CD4-positive, alpha-beta T cell (primary cell): Measurements from ENCODE around the gene SHPK. TPM values are rescaled to one million over a fixed set of nuclear protein-coding genes. Genes with fewer than 3 reads are reported as not detected.

Experiments used
- ATAC-seq: fragments of 200-7000 bp; cut with Tn5 transposase; one replicate; pipeline ENCODE4 v1.10.0; 2022; ENCODE audit warnings: mild to moderate bottlenecking; ENCODE audit not compliant: poor library complexity
- CTCF ChIA-PET: fragments of 350-600 bp; sonication (Branson Sonifier 250); formaldehyde crosslinking; loops from one replicate; lab custom pipeline; 2021; ENCODE audit warnings: antibody characterized with exemption, inconsistent platforms; lab: Charles Lee
- POLR2A ChIA-PET: fragments of 350-600 bp; sonication (Branson Sonifier 250); formaldehyde crosslinking; loops from one replicate; lab custom pipeline; 2021; ENCODE audit warnings: antibody characterized with exemption, inconsistent platforms; lab: Charles Lee
- DNase-seq, 14 experiments: peaks; one replicate each; pipeline ENCODE4 v3.0.0-alpha.2; 2013 to 2020; ENCODE audit warnings: mixed read lengths in 2 of 14
- H3K27ac ChIP-seq, 2 donors: one replicate each; pipeline versions ENCODE4 v1.5.1 to v1.7.0; 2013; ENCODE audit warnings: low read length in 2 of 2, low read depth in 1 of 2, mild to moderate bottlenecking in 1 of 2
- H3K27me3 ChIP-seq, 2 experiments: 1 replicate in 1 of 2; 2 replicates in 1 of 2; pipeline versions ENCODE4 v1.6.1 to v1.7.0; 2013; ENCODE audit warnings: low read length in 2 of 2, control low read depth in 1 of 2, mild to moderate bottlenecking in 1 of 2, moderate library complexity in 1 of 2; ENCODE audit not compliant: insufficient read depth in 2 of 2, control insufficient read depth in 1 of 2
- H3K36me3 ChIP-seq: one replicate; pipeline ENCODE4 v1.6.1; 2013; ENCODE audit warnings: low read length, control low read depth; ENCODE audit not compliant: insufficient read depth
- H3K4me1 ChIP-seq: one replicate; pipeline ENCODE4 v1.6.1; 2013; ENCODE audit warnings: low read length, control low read depth; ENCODE audit not compliant: insufficient read depth
- H3K4me3 ChIP-seq: one replicate; pipeline ENCODE4 v1.5.1; 2013; ENCODE audit warnings: mild to moderate bottlenecking, low read length, moderate library complexity
- H3K9me3 ChIP-seq, 2 experiments: 1 replicate in 1 of 2; 2 replicates in 1 of 2; pipeline versions ENCODE4 v1.6.1 to v1.7.0; 2013; ENCODE audit warnings: low read length in 2 of 2, mild to moderate bottlenecking in 2 of 2, control low read depth in 1 of 2, moderate library complexity in 1 of 2; ENCODE audit not compliant: control insufficient read depth in 1 of 2, insufficient read depth in 1 of 2
- H3K27ac Mint-ChIP-seq: one replicate; pipeline ENCODE4 v1.8.0; 2020; ENCODE audit warnings: mixed read lengths
- H3K27me3 Mint-ChIP-seq: one replicate; pipeline ENCODE4 v1.8.0; 2021; ENCODE audit warnings: mixed read lengths
- H3K36me3 Mint-ChIP-seq: one replicate; pipeline ENCODE4 v1.8.0; 2021; ENCODE audit warnings: low read depth, mixed read lengths
- H3K4me1 Mint-ChIP-seq: one replicate; pipeline ENCODE4 v1.8.0; 2021; ENCODE audit warnings: low read depth, mixed read lengths
- H3K4me3 Mint-ChIP-seq: one replicate; pipeline ENCODE4 v1.8.0; 2020; ENCODE audit warnings: mild to moderate bottlenecking, mixed read lengths
- H3K9me3 Mint-ChIP-seq: one replicate; pipeline ENCODE4 v1.8.0; 2020; ENCODE audit warnings: mixed read lengths
- CTCF ChIP-seq: fragments of 200-600 bp; IDR thresholded peaks from one replicate; pipeline ENCODE4 v1.8.0; 2022; ENCODE audit warnings: antibody characterized with exemption, mild to moderate bottlenecking
- intact Hi-C, 2 experiments: fragments of 100-400 bp; cut with DNase I in 1 of 2; cut with micrococcal nuclease in 1 of 2; formaldehyde crosslinking; loops; one replicate each; pipeline versions ENCODE4 v1.15.1 to v1.9.0; 2023 to 2025; cut with DNase I, micrococcal nuclease
- total RNA-seq, 174 experiments: library from RNA in 2 of 174; stranded (reverse) in 2 of 174; gene quantifications; one replicate each; pipeline ENCODE4 v1.2.3 and lab custom pipeline; 2021 to 2026

The SHPK gene
- total RNA-seq, 2 experiments from 2014 or later, result 3.4 TPM

- Mint-ChIP-seq H3K4me3 (no peak overlapping the region), H3K9me3 (no peaks in the 10 kb centered on the region), H3K27ac (no peak overlapping the region), H3K36me3 (peaks cover 4% of the 10 kb centered on the region), H3K4me1 (no peaks in the 10 kb centered on the region), H3K27me3 (no peaks in the 10 kb centered on the region)
- H3K4me1 ChIP-seq, result peaks cover 3% of the 10 kb centered on the region
- no peak overlapping the region for H3K27ac ChIP-seq
- intact Hi-C loops, result loop anchor here in 1 of 2 experiments (2.0 to 10.0 kb wide), 2 partner anchors 595 to 819 kb away; no protein-coding TSS in a partner anchor
- no peak for ATAC-seq
- H3K9me3 ChIP-seq, result no peaks in the 10 kb centered on the region
- no peak for DNase-seq
- no peak for TF ChIP-seq CTCF
- ChIA-PET CTCF (no interaction called here), POLR2A (no interaction called here)
- H3K4me3 ChIP-seq, result no peak overlapping the region
- no peaks in the 10 kb centered on the region for H3K27me3 ChIP-seq
- H3K36me3 ChIP-seq, result peaks cover 5% of the 10 kb centered on the region
Observed at GRCh38 chr17:3643889-3644349, 7.9 kb upstream of the SHPK start.

- peaks cover 10% of the 10 kb centered on the region for H3K4me1 ChIP-seq
- intact Hi-C loops, result loop anchor here in 1 of 2 experiments (10.0 kb wide), 1 partner anchor 817 kb away; no protein-coding TSS in a partner anchor
- peaks cover 7% of the 10 kb centered on the region for H3K36me3 Mint-ChIP-seq
- ChIA-PET CTCF (no interaction called here), POLR2A (no interaction called here)
- no peaks in the 10 kb centered on the region for H3K9me3 ChIP-seq
- no peaks in the 10 kb centered on the region for H3K27me3 Mint-ChIP-seq
- H3K27ac Mint-ChIP-seq, result no peak overlapping the region
- H3K27me3 ChIP-seq, result no peaks in the 10 kb centered on the region
- peaks cover 10% of the 10 kb centered on the region for H3K4me1 Mint-ChIP-seq
- H3K4me3 Mint-ChIP-seq, result no peak overlapping the region
- no peak overlapping the region for H3K4me3 ChIP-seq
- H3K36me3 ChIP-seq, result no peaks in the 10 kb centered on the region
- no peak for TF ChIP-seq CTCF
- ATAC-seq, result no peak
- H3K9me3 Mint-ChIP-seq, result no peaks in the 10 kb centered on the region
- H3K27ac ChIP-seq, result no peak overlapping the region
- DNase-seq, result no peak
Observed at GRCh38 chr17:3641717-3642486, 5.9 kb upstream of the SHPK start.

DNA sequence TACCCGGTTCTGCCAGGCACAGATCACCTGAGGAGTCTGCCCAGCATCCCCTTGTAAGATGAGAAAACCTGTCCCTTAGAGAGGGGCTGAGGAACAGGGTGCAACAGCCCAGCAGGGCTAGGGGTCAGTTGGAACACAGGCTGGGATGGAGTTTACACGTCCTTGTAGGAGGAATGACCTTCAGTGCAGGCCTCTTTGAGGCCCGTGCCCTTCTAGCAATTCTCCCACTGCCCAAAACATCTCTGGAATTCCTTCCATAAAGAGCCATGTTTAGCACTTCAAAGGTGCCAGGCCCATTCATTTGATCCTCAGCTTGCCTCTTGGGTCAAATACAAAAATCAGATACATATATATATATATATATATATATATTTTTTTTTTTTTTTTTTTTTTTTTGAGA is 5.0 kb upstream of the SHPK start:
- POLR2A ChIA-PET, result no interaction called here
- no peak for ATAC-seq

More for the DNA sequence above, 5.0 kb upstream of the SHPK start:
- intact Hi-C loops, result loop anchor here in 1 of 2 experiments (10.0 kb wide), 1 partner anchor 816 kb away; no protein-coding TSS in a partner anchor
- Mint-ChIP-seq H3K4me1 (peaks cover 10% of the 10 kb centered on the region), H3K36me3 (peaks cover 11% of the 10 kb centered on the region), H3K27me3 (no peaks in the 10 kb centered on the region), H3K4me3 (no peak overlapping the region), H3K9me3 (no peaks in the 10 kb centered on the region), H3K27ac (no peak overlapping the region)
- DNase-seq, result no peak
- Histone ChIP-seq H3K27me3 (no peaks in the 10 kb centered on the region), H3K4me3 (no peak overlapping the region), H3K27ac (no peak overlapping the region), H3K36me3 (no peaks in the 10 kb centered on the region), H3K9me3 (no peaks in the 10 kb centered on the region), H3K4me1 (peaks cover 11% of the 10 kb centered on the region)
- no peak for TF ChIP-seq CTCF
- CTCF ChIA-PET, result no interaction called here
